GM12878 (cell line): ENCODE results near the gene JMJD4. TPM values are rescaled to one million over a fixed set of nuclear protein-coding genes. Genes with fewer than 3 reads are reported as not detected.

Experiments
- ATAC-seq: fragments of 200-7000 bp; cut with Tn5 transposase; 3 replicates; pipeline ENCODE4 v1.9.1; 2020; ENCODE audit warnings: mild to moderate bottlenecking, moderate library complexity
- BruUV-seq: library from RNA; stranded (reverse); fragments of 400-500 nt; replicated peaks from 2 replicates; lab custom pipeline; 2021; lab: Mats Ljungman, UMichigan
- CTCF ChIA-PET: fragments of 300-600 bp; sonication (Branson Sonifier 250); formaldehyde crosslinking; extraction: SDS; loops from one replicate; lab custom pipeline; 2021; ENCODE audit warnings: inconsistent platforms; lab: Yijun Ruan, JAX
- POLR2A ChIA-PET: fragments of 350-600 bp; formaldehyde crosslinking; extraction: SDS; loops from one replicate; lab custom pipeline; 2021; ENCODE audit warnings: inconsistent platforms; lab: Charles Lee
- RAD21 ChIA-PET: fragments of 300-600 bp; sonication (Branson Sonifier 250); formaldehyde crosslinking; loops from one replicate; lab custom pipeline; 2023; ENCODE audit warnings: antibody characterized with exemption; ENCODE audit not compliant: unreplicated experiment; lab: Charles Lee
- SMC1A ChIA-PET: fragments of 300-600 bp; sonication (Branson Sonifier 250); formaldehyde crosslinking; loops from one replicate; lab custom pipeline; 2023; ENCODE audit not compliant: unreplicated experiment, uncharacterized antibody; lab: Charles Lee
- DNase-seq: peaks from one replicate; pipeline ENCODE4 v3.0.0-alpha.2; 2011; ENCODE audit warnings: low read depth, low spot score
- FAIRE-seq: peaks from 3 replicates; lab custom pipeline; 2011; peaks lifted over from hg19 to GRCh38; lab: Jason Lieb, UNC
- H2AFZ ChIP-seq: 2 replicates; pipeline ENCODE4 v1.6.0; 2011; ENCODE audit warnings: low read depth, low read length, control low read depth; ENCODE audit not compliant: control insufficient read depth
- H3K27ac ChIP-seq: 2 replicates; pipeline ENCODE4 v1.5.1; 2011; ENCODE audit warnings: control low read depth; ENCODE audit not compliant: control insufficient read depth, insufficient read depth
- H3K27me3 ChIP-seq, 2 experiments: replicated peaks in 1 of 2; 2 replicates each; pipeline versions ENCODE4 v1.6.0 to v1.6.1; 2011; ENCODE audit warnings: low read length in 1 of 2; ENCODE audit not compliant: control insufficient read depth in 2 of 2, insufficient read depth in 2 of 2
- H3K36me3 ChIP-seq, 2 experiments: 2 replicates each; pipeline ENCODE4 v1.5.1; 2011; ENCODE audit warnings: low read length in 1 of 2; ENCODE audit not compliant: control insufficient read depth in 2 of 2, insufficient read depth in 2 of 2
- H3K4me1 ChIP-seq: 2 replicates; pipeline ENCODE4 v1.6.1; 2011; ENCODE audit warnings: mild to moderate bottlenecking, low read length, moderate library complexity, mixed read lengths; ENCODE audit not compliant: control insufficient read depth, insufficient read depth
- H3K4me2 ChIP-seq: 2 replicates; pipeline ENCODE4 v1.6.0; 2011; ENCODE audit warnings: control low read depth; ENCODE audit not compliant: control insufficient read depth, insufficient read depth
- H3K4me3 ChIP-seq: fragments of 200-600 bp; sonication (generic); 2 replicates; pipeline ENCODE4 v1.5.1; 2016
- H3K79me2 ChIP-seq: 2 replicates; pipeline ENCODE4 v1.6.0; 2011; ENCODE audit warnings: low read length; ENCODE audit not compliant: control insufficient read depth, insufficient read depth
- H3K9ac ChIP-seq: 2 replicates; pipeline ENCODE4 v1.8.0; 2011; ENCODE audit warnings: low read length, control low read depth, mixed read lengths; ENCODE audit not compliant: control insufficient read depth, insufficient read depth
- H3K9me3 ChIP-seq: replicated peaks from 3 replicates; pipeline ENCODE4 v1.5.1; 2011; ENCODE audit warnings: mild to moderate bottlenecking, low read length; ENCODE audit not compliant: control insufficient read depth, insufficient read depth
- H4K20me1 ChIP-seq: 2 replicates; pipeline ENCODE4 v1.6.0; 2011; ENCODE audit not compliant: control insufficient read depth, insufficient read depth
- BCL11A ChIP-seq: IDR thresholded peaks from 2 replicates; pipeline ENCODE4 v1.6.1; 2011; ENCODE audit warnings: low read depth, low read length
- EED ChIP-seq: sonication (generic); IDR thresholded peaks from 2 replicates; pipeline ENCODE4 v1.6.1; 2016; ENCODE audit warnings: antibody characterized with exemption, low read depth
- EZH2 ChIP-seq: IDR thresholded peaks from 2 replicates; pipeline ENCODE4 v1.6.1; 2012; ENCODE audit warnings: low read depth, mild to moderate bottlenecking, control low read depth, inconsistent platforms, low read length, borderline replicate concordance; ENCODE audit not compliant: control insufficient read depth
- NFXL1 ChIP-seq: fragments of 450-650 bp; IDR thresholded peaks from 2 replicates; pipeline ENCODE4 v1.6.1; 2017; ENCODE audit warnings: antibody characterized with exemption, mild to moderate bottlenecking, borderline replicate concordance
- PML ChIP-seq: IDR thresholded peaks from 2 replicates; pipeline ENCODE4 v1.6.1; 2012; ENCODE audit warnings: low read length, inconsistent platforms
- TBL1XR1 ChIP-seq: IDR thresholded peaks from 2 replicates; pipeline ENCODE4 v1.6.1; 2012; ENCODE audit warnings: low read depth, low read length, improper control_type of control experiment
- WGBS: methylation state at CpG from one replicate; pipeline ENCODE4 v1.1.6; 2016; ENCODE audit warnings: low lambda C conversion rate; ENCODE audit not compliant: insufficient replicate concordance, insufficient coverage; ENCODE audit errors: missing lambda C conversion rate; 5-methylcytosine and 5-hydroxymethylcytosine counted together
- in situ Hi-C: fragments of 300-500 bp; cut with MboI; formaldehyde crosslinking; loops from 9 replicates; pipeline ENCODE4 v1.14.3; 2018; ENCODE audit warnings: mixed read lengths
- intact Hi-C: fragments of 100-400 bp; cut with micrococcal nuclease; formaldehyde crosslinking; loops from one replicate; pipeline ENCODE4 v1.14.2; 2022; ENCODE audit not compliant: unreplicated experiment
- polyA plus RNA-seq, 11 experiments: library from polyadenylated mRNA; depleted of rRNA in 4 of 11; unstranded in 6 of 11; stranded (reverse) in 5 of 11; fragments of >200 nt; fragmentation: Nextera tagmentation in 4 of 11; fragmentation: Illumina TruSeq in 1 of 11; extraction: Ambion mirVana in 4 of 11; extraction: Trizol in 1 of 11; gene quantifications; 1 replicate in 1 of 11; 2 replicates in 10 of 11; pipeline versions ENCODE4 v1.2.1 to v1.2.3, GENCODE V29; 2011 to 2016; ENCODE audit warnings: inconsistent platforms in 2 of 11, missing spikeins in 2 of 11, low read depth in 1 of 11
- total RNA-seq, 4 experiments: library from RNA; depleted of rRNA in 3 of 4; stranded (reverse); fragments of >200 nt in 3 of 4; fragmentation: Illumina TruSeq in 1 of 4; extraction: Trizol in 1 of 4; gene quantifications; 2 replicates each; pipeline versions ENCODE4 v1.2.1 to v1.2.3, GENCODE V29; 2013 to 2021
- TF ChIP-seq, protein P1 (sequence below): fragments of 450-650 bp; formaldehyde crosslinking; IDR thresholded peaks from 2 replicates; pipeline ENCODE4 v1.4.0; 2022; ENCODE audit warnings: mild to moderate bottlenecking, moderate library complexity
- TF ChIP-seq, protein P2 (sequence below): IDR thresholded peaks from 2 replicates; pipeline ENCODE4 v1.6.1; 2012; ENCODE audit warnings: mild to moderate bottlenecking, low read depth, low read length

Gene JMJD4
- total and polyA plus RNA-seq, 10 of the 15 experiments (the other 5 are each of a cell fraction or from before 2014, with no cell fraction given): 0.89 to 38.3 (median 18.4) TPM

DNA sequence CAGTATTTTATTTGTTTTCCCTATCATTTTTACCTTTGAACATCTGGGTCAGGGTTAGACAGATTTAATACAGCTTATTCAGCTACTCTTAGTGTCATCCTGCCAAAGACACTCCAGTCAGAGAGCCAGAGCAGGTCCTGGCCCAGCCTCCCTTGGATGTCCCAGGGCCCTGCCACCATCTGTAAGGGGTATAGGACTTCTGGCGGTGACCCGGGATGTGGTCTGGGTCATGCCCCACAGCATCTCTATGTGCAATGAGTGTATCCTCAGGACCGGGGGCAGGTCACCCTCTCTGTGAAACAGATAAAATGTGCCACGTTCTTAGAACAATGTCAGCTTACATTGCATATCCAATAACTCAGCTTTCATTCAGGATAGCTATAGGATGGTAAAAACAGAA lies 42.5 kb upstream of the JMJD4 start:
- Histone ChIP-seq H3K27me3 (no peaks in the 10 kb centered on the region), H3K9ac (no peak overlapping the region), H3K36me3 (peaks cover 4 to 11% of the 10 kb centered on the region in 2 experiments; a peak in 3 of 4 replicates), H3K9me3 (no peaks in the 10 kb centered on the region), H2AFZ (no peak overlapping the region), H3K79me2 (no peaks in the 10 kb centered on the region), H3K4me2 (no peak overlapping the region), H3K4me1 (no peaks in the 10 kb centered on the region), H4K20me1 (no peaks in the 10 kb centered on the region), H3K4me3 (no peak overlapping the region), H3K27ac (no peak overlapping the region)
- SMC1A ChIA-PET: no interaction called here
- ATAC-seq: no peak
- CTCF ChIA-PET: no interaction called here
- no peak for FAIRE-seq
- DNase-seq: no peak
- RAD21 ChIA-PET: no interaction called here
- WGBS: 95% methylated on average over 4 of the region's 4 CpGs
- in situ Hi-C loops: no loop called here
- intact Hi-C loops: no loop called here
- TF ChIP-seq NFXL1 (no peak), BCL11A (no peak), EED (no peak), PML (no peak), EZH2 (no peak), TBL1XR1 (no peak)
- TF ChIP-seq, protein P1, sequence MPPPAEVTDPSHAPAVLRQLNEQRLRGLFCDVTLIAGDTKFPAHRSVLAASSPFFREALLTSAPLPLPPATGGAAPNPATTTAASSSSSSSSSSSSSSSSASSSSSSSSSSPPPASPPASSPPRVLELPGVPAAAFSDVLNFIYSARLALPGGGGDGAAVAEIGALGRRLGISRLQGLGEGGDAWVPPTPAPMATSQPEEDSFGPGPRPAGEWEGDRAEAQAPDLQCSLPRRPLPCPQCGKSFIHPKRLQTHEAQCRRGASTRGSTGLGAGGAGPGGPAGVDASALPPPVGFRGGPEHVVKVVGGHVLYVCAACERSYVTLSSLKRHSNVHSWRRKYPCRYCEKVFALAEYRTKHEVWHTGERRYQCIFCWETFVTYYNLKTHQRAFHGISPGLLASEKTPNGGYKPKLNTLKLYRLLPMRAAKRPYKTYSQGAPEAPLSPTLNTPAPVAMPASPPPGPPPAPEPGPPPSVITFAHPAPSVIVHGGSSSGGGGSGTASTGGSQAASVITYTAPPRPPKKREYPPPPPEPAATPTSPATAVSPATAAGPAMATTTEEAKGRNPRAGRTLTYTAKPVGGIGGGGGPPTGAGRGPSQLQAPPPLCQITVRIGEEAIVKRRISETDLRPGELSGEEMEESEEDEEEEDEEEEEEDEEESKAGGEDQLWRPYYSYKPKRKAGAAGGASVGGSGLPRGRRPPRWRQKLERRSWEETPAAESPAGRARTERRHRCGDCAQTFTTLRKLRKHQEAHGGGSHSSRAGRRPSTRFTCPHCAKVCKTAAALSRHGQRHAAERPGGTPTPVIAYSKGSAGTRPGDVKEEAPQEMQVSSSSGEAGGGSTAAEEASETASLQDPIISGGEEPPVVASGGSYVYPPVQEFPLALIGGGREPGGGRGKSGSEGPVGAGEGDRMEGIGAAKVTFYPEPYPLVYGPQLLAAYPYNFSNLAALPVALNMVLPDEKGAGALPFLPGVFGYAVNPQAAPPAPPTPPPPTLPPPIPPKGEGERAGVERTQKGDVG: no peak
- TF ChIP-seq, protein P2, sequence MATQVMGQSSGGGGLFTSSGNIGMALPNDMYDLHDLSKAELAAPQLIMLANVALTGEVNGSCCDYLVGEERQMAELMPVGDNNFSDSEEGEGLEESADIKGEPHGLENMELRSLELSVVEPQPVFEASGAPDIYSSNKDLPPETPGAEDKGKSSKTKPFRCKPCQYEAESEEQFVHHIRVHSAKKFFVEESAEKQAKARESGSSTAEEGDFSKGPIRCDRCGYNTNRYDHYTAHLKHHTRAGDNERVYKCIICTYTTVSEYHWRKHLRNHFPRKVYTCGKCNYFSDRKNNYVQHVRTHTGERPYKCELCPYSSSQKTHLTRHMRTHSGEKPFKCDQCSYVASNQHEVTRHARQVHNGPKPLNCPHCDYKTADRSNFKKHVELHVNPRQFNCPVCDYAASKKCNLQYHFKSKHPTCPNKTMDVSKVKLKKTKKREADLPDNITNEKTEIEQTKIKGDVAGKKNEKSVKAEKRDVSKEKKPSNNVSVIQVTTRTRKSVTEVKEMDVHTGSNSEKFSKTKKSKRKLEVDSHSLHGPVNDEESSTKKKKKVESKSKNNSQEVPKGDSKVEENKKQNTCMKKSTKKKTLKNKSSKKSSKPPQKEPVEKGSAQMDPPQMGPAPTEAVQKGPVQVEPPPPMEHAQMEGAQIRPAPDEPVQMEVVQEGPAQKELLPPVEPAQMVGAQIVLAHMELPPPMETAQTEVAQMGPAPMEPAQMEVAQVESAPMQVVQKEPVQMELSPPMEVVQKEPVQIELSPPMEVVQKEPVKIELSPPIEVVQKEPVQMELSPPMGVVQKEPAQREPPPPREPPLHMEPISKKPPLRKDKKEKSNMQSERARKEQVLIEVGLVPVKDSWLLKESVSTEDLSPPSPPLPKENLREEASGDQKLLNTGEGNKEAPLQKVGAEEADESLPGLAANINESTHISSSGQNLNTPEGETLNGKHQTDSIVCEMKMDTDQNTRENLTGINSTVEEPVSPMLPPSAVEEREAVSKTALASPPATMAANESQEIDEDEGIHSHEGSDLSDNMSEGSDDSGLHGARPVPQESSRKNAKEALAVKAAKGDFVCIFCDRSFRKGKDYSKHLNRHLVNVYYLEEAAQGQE: no peak
- BruUV-seq: TSS peak; percentile 31
- POLR2A ChIA-PET: no interaction called here
